Adrenal gland (tissue), 5 donors: ENCODE results near the gene PRDM16.

ENCODE experiments used
- CTCF ChIP-seq, 6 experiments: fragments of 450-650 bp in 4 of 6; fragments of 200-600 bp in 2 of 6; sonication (generic) in 1 of 6; IDR thresholded peaks; 1 replicate in 5 of 6; 2 replicates in 1 of 6; pipeline versions ENCODE4 v1.5.1 to v1.8.0; 2016 to 2021; ENCODE audit warnings: antibody characterized with exemption in 6 of 6, mild to moderate bottlenecking in 2 of 6, moderate library complexity in 1 of 6
- POLR2A ChIP-seq, 2 donors: fragments of 450-650 bp; IDR thresholded peaks; one replicate each; pipeline ENCODE4 v1.6.1; 2017; ENCODE audit warnings: antibody characterized with exemption in 2 of 2, mild to moderate bottlenecking in 2 of 2, moderate library complexity in 1 of 2
- donor health status: DM: no; HTN: no; CAD: no.

GRCh38 chr1:3233551-3233950, 164.5 kb downstream of the PRDM16 start:
- TF ChIP-seq CTCF (IDR thresholded peaks at IDR 0.05) = no peak
- TF ChIP-seq POLR2A (IDR thresholded peaks at IDR 0.05) = no peak
